Suppressor macrophage (primary cell): Measurements from ENCODE around the gene C6orf89.

ENCODE experiments used
- DNase-seq, 4 experiments: peaks; one replicate each; pipeline ENCODE4 v3.0.0-alpha.2; 2020 to 2022

C6orf89 gene

GRCh38 chr6:36969988-36970891 lies 84.5 kb downstream of the C6orf89 start:
- DNase-seq = no peak

- DNase-seq = no peak
Measured at GRCh38 chr6:36970892-36971842, 85.4 kb downstream of the C6orf89 start.

GRCh38 chr6:36971921-36972673 lies 86.3 kb downstream of the C6orf89 start:
- no peak for DNase-seq

GRCh38 chr6:36973190-36973589 lies 87.4 kb downstream of the C6orf89 start:
- no peak for DNase-seq

GRCh38 chr6:36973647-36974046 lies 87.9 kb downstream of the C6orf89 start:
- no peak for DNase-seq

- DNase-seq = no peak
Measured at GRCh38 chr6:36975231-36976006, 89.7 kb downstream of the C6orf89 start.

GRCh38 chr6:36976007-36976264 lies 90.2 kb downstream of the C6orf89 start:
- no peak for DNase-seq

GRCh38 chr6:36976509-36976908 lies 90.8 kb downstream of the C6orf89 start:
- DNase-seq = no peak

GRCh38 chr6:36976931-36977330 lies 91.2 kb downstream of the C6orf89 start:
- no peak for DNase-seq

- peak in 1 of 4 experiments; percentile 48 for DNase-seq
Measured at GRCh38 chr6:36977470-36977941, 91.8 kb downstream of the C6orf89 start.
